ENCODE measurements around the gene MACROD2.
"Not testable (repeated sequence)": the region's sequence is repeated elsewhere in the genome, so short reads cannot be mapped to it uniquely, and the experiment has no call there.

The MACROD2 gene

GRCh38 chr20:15144916-15145315 lies 1149.6 kb downstream of the MACROD2 start:
- no peak for DNase-seq

GRCh38 chr20:15146948-15147347 lies 1151.6 kb downstream of the MACROD2 start:
- DNase-seq = no peak

GRCh38 chr20:15154070-15154469 lies 1158.8 kb downstream of the MACROD2 start:
- DNase-seq = no peak

- no peak for DNase-seq
These were observed 1160.6 kb downstream of the MACROD2 start for GRCh38 chr20:15155848-15156401.

GRCh38 chr20:15158533-15158932 lies 1163.2 kb downstream of the MACROD2 start:
- DNase-seq = no peak

GRCh38 chr20:15162079-15162647 lies 1166.8 kb downstream of the MACROD2 start:
- no peak for DNase-seq

GRCh38 chr20:15163632-15164031 lies 1168.3 kb downstream of the MACROD2 start:
- no peak for DNase-seq

GRCh38 chr20:15164726-15165125 lies 1169.4 kb downstream of the MACROD2 start:
- DNase-seq = no peak

- no peak for DNase-seq
These were observed 1171.4 kb downstream of the MACROD2 start for GRCh38 chr20:15166744-15167143.

GRCh38 chr20:15171016-15171415 lies 1175.7 kb downstream of the MACROD2 start:
- DNase-seq = no peak

- no peak for DNase-seq
These were observed 1181.6 kb downstream of the MACROD2 start for GRCh38 chr20:15176929-15177328.

GRCh38 chr20:15178581-15178980 lies 1183.3 kb downstream of the MACROD2 start:
- no peak for DNase-seq

GRCh38 chr20:15179381-15179780 lies 1184.1 kb downstream of the MACROD2 start:
- no peak for DNase-seq

GRCh38 chr20:15179781-15180180 lies 1184.5 kb downstream of the MACROD2 start:
- no peak for DNase-seq

- DNase-seq = no peak
These were observed 1190.0 kb downstream of the MACROD2 start for GRCh38 chr20:15185322-15185721.

GRCh38 chr20:15185913-15186312 lies 1190.6 kb downstream of the MACROD2 start:
- no peak for DNase-seq

GRCh38 chr20:15187612-15188011 lies 1192.3 kb downstream of the MACROD2 start:
- no peak for DNase-seq

GRCh38 chr20:15188415-15188814 lies 1193.1 kb downstream of the MACROD2 start:
- no peak for DNase-seq

- no peak for DNase-seq
These were observed 1195.9 kb downstream of the MACROD2 start for GRCh38 chr20:15191082-15191723.

- DNase-seq = no peak
These were observed 1200.1 kb downstream of the MACROD2 start for GRCh38 chr20:15195378-15195777.

- DNase-seq = no peak
These were observed 1201.4 kb downstream of the MACROD2 start for GRCh38 chr20:15196547-15197255.

- not testable (repeated sequence) for DNase-seq
These were observed 1202.7 kb downstream of the MACROD2 start for GRCh38 chr20:15198017-15198416.

GRCh38 chr20:15199698-15200097 lies 1204.4 kb downstream of the MACROD2 start:
- no peak for DNase-seq

GRCh38 chr20:15200147-15200565 lies 1204.8 kb downstream of the MACROD2 start:
- DNase-seq = no peak
